ENCODE measurements around the gene AKAP13.

AKAP13 gene

GRCh38 chr15:85756411-85757072 lies 376.1 kb downstream of the AKAP13 start:
- Histone ChIP-seq H3K27ac (ENCODE audit: low read length) (no peak overlapping the region), H3K9ac (ENCODE audit: low read depth, low read length) (no peak overlapping the region), H3K27me3 (ENCODE audit: insufficient read depth, low read length) (no peaks in the 10 kb centered on the region), H3K4me3 (ENCODE audit: low read length) (no peak overlapping the region), H3K36me3 (ENCODE audit: insufficient read depth, low read depth, low read length) (peaks cover 37% of the 10 kb centered on the region), H3K4me1 (ENCODE audit: insufficient read depth, low read length) (peaks cover 12% of the 10 kb centered on the region; the same call in 1 of the 2 replicates), H3K9me3 (ENCODE audit: insufficient read depth, low read depth, low read length) (no peaks in the 10 kb centered on the region)

- H3K36me3 ChIP-seq (ENCODE audit: insufficient read depth, low read depth, low read length) = peaks cover 37% of the 10 kb centered on the region
- H3K9ac ChIP-seq (ENCODE audit: low read depth, low read length) = no peak overlapping the region
- H3K9me3 ChIP-seq (ENCODE audit: insufficient read depth, low read depth, low read length) = no peaks in the 10 kb centered on the region
- H3K4me3 ChIP-seq (ENCODE audit: low read length) = no peak overlapping the region
- H3K4me1 ChIP-seq (ENCODE audit: insufficient read depth, low read length) = peaks cover 7% of the 10 kb centered on the region; the same call in 1 of the 2 replicates
- H3K27ac ChIP-seq (ENCODE audit: low read length) = no peak overlapping the region
- no peaks in the 10 kb centered on the region for H3K27me3 ChIP-seq (ENCODE audit: insufficient read depth, low read length)
Observed at GRCh38 chr15:85757073-85757938, 376.9 kb downstream of the AKAP13 start.

GRCh38 chr15:85757939-85758654 lies 377.7 kb downstream of the AKAP13 start:
- Histone ChIP-seq H3K27me3 (ENCODE audit: insufficient read depth, low read length) (no peaks in the 10 kb centered on the region), H3K9me3 (ENCODE audit: insufficient read depth, low read depth, low read length) (no peaks in the 10 kb centered on the region), H3K4me1 (ENCODE audit: insufficient read depth, low read length) (peaks cover 3% of the 10 kb centered on the region; the same call in 1 of the 2 replicates), H3K36me3 (ENCODE audit: insufficient read depth, low read depth, low read length) (peaks cover 43% of the 10 kb centered on the region), H3K9ac (ENCODE audit: low read depth, low read length) (no peak overlapping the region), H3K27ac (ENCODE audit: low read length) (no peak overlapping the region), H3K4me3 (ENCODE audit: low read length) (no peak overlapping the region)

- no peaks in the 10 kb centered on the region for H3K27me3 ChIP-seq (ENCODE audit: insufficient read depth, low read length)
- H3K27ac ChIP-seq (ENCODE audit: low read length) = no peak overlapping the region
- no peaks in the 10 kb centered on the region for H3K9me3 ChIP-seq (ENCODE audit: insufficient read depth, low read depth, low read length)
- H3K4me3 ChIP-seq (ENCODE audit: low read length) = no peak overlapping the region
- H3K9ac ChIP-seq (ENCODE audit: low read depth, low read length) = no peak overlapping the region
- peaks cover 3% of the 10 kb centered on the region; the same call in 1 of the 2 replicates for H3K4me1 ChIP-seq (ENCODE audit: insufficient read depth, low read length)
- peaks cover 42% of the 10 kb centered on the region for H3K36me3 ChIP-seq (ENCODE audit: insufficient read depth, low read depth, low read length)
Observed at GRCh38 chr15:85758655-85758978, 378.2 kb downstream of the AKAP13 start.

- no peaks in the 10 kb centered on the region for H3K9me3 ChIP-seq (ENCODE audit: insufficient read depth, low read depth, low read length)
- H3K27ac ChIP-seq (ENCODE audit: low read length) = no peak overlapping the region
- H3K9ac ChIP-seq (ENCODE audit: low read depth, low read length) = no peak overlapping the region
- no peaks in the 10 kb centered on the region for H3K27me3 ChIP-seq (ENCODE audit: insufficient read depth, low read length)
- H3K36me3 ChIP-seq (ENCODE audit: insufficient read depth, low read depth, low read length) = peaks cover 40% of the 10 kb centered on the region
- peaks cover 3% of the 10 kb centered on the region; the same call in 1 of the 2 replicates for H3K4me1 ChIP-seq (ENCODE audit: insufficient read depth, low read length)
- no peak overlapping the region for H3K4me3 ChIP-seq (ENCODE audit: low read length)
Observed at GRCh38 chr15:85759376-85759775, 379.0 kb downstream of the AKAP13 start.

GRCh38 chr15:85760049-85760448 lies 379.6 kb downstream of the AKAP13 start:
- Histone ChIP-seq H3K9me3 (ENCODE audit: insufficient read depth, low read depth, low read length) (no peaks in the 10 kb centered on the region), H3K9ac (ENCODE audit: low read depth, low read length) (no peak overlapping the region), H3K4me3 (ENCODE audit: low read length) (no peak overlapping the region), H3K27ac (ENCODE audit: low read length) (no peak overlapping the region), H3K27me3 (ENCODE audit: insufficient read depth, low read length) (no peaks in the 10 kb centered on the region), H3K36me3 (ENCODE audit: insufficient read depth, low read depth, low read length) (peaks cover 40% of the 10 kb centered on the region), H3K4me1 (ENCODE audit: insufficient read depth, low read length) (peaks cover 3% of the 10 kb centered on the region; the same call in 1 of the 2 replicates)

- Histone ChIP-seq H3K27me3 (ENCODE audit: insufficient read depth, low read length) (no peaks in the 10 kb centered on the region), H3K4me1 (ENCODE audit: insufficient read depth, low read length) (peaks cover 3% of the 10 kb centered on the region; the same call in 1 of the 2 replicates), H3K9ac (ENCODE audit: low read depth, low read length) (no peak overlapping the region), H3K27ac (ENCODE audit: low read length) (no peak overlapping the region), H3K4me3 (ENCODE audit: low read length) (no peak overlapping the region), H3K9me3 (ENCODE audit: insufficient read depth, low read depth, low read length) (no peaks in the 10 kb centered on the region), H3K36me3 (ENCODE audit: insufficient read depth, low read depth, low read length) (peaks cover 36% of the 10 kb centered on the region)
Observed at GRCh38 chr15:85760531-85761371, 380.3 kb downstream of the AKAP13 start.

- H3K27ac ChIP-seq (ENCODE audit: low read length) = no peak overlapping the region
- H3K27me3 ChIP-seq (ENCODE audit: insufficient read depth, low read length) = no peaks in the 10 kb centered on the region
- no peak overlapping the region for H3K4me3 ChIP-seq (ENCODE audit: low read length)
- H3K9ac ChIP-seq (ENCODE audit: low read depth, low read length) = no peak overlapping the region
- H3K36me3 ChIP-seq (ENCODE audit: insufficient read depth, low read depth, low read length) = peaks cover 30% of the 10 kb centered on the region; the same call in 1 of the 2 replicates
- H3K4me1 ChIP-seq (ENCODE audit: insufficient read depth, low read length) = peaks cover 3% of the 10 kb centered on the region; the same call in 1 of the 2 replicates
- H3K9me3 ChIP-seq (ENCODE audit: insufficient read depth, low read depth, low read length) = no peaks in the 10 kb centered on the region
Observed at GRCh38 chr15:85761635-85762034, 381.2 kb downstream of the AKAP13 start.

GRCh38 chr15:85762039-85762755 lies 381.8 kb downstream of the AKAP13 start:
- Histone ChIP-seq H3K4me3 (ENCODE audit: low read length) (no peak overlapping the region), H3K36me3 (ENCODE audit: insufficient read depth, low read depth, low read length) (peaks cover 30% of the 10 kb centered on the region; the same call in 1 of the 2 replicates), H3K9ac (ENCODE audit: low read depth, low read length) (no peak overlapping the region), H3K27me3 (ENCODE audit: insufficient read depth, low read length) (no peaks in the 10 kb centered on the region), H3K27ac (ENCODE audit: low read length) (no peak overlapping the region), H3K4me1 (ENCODE audit: insufficient read depth, low read length) (peaks cover 3% of the 10 kb centered on the region; the same call in 1 of the 2 replicates), H3K9me3 (ENCODE audit: insufficient read depth, low read depth, low read length) (no peaks in the 10 kb centered on the region)

GRCh38 chr15:85762756-85763127 lies 382.3 kb downstream of the AKAP13 start:
- H3K4me1 ChIP-seq (ENCODE audit: insufficient read depth, low read length) = peaks cover 2% of the 10 kb centered on the region; the same call in 1 of the 2 replicates
- peaks cover 33% of the 10 kb centered on the region; the same call in 1 of the 2 replicates for H3K36me3 ChIP-seq (ENCODE audit: insufficient read depth, low read depth, low read length)
- H3K9ac ChIP-seq (ENCODE audit: low read depth, low read length) = no peak overlapping the region
- H3K27ac ChIP-seq (ENCODE audit: low read length) = no peak overlapping the region
- H3K9me3 ChIP-seq (ENCODE audit: insufficient read depth, low read depth, low read length) = no peaks in the 10 kb centered on the region
- no peaks in the 10 kb centered on the region for H3K27me3 ChIP-seq (ENCODE audit: insufficient read depth, low read length)
- H3K4me3 ChIP-seq (ENCODE audit: low read length) = no peak overlapping the region

Measured in iPS-20b (cell line).